ENCODE results near the gene TPT1. TPM values are rescaled to one million over a fixed set of nuclear protein-coding genes. Genes with fewer than 3 reads are reported as not detected.

The TPT1 gene
- polyA plus RNA-seq, 1 of the 3 experiments (the other 2 are of a cell fraction): 1,919 TPM

DNA sequence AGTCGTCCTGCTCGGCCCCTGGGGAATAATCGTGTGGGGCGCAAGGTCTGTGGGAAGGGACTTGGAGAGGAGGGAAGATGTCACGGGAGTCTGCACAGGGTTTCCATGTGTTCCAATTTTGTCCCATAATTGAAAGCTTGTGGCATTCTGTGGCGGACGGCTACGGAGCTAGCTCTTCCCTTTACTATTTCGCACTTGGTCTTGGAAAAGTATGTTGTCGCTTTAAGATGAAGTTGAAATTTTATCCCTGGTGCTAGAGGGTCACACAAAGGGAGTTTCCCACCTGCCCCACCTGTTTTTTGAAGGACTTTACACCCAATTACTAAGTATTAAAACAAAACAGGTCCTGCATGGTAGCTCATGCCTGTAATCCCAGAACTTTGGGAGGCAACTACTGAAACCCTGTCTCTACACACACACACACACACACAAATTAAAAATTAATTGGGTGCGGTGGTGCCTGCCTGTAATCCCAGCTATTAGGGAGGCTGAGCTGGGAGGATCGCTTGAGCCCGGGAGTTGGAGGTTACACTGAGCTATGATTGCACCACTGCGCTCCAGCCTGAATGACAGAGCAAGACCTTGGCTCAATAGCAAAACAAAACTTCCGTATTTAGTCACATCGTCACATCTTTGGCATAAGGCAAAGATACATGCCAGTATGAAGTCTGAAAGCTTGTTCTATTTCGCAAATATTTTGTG lies 967 bp upstream of the TPT1 start:
- CTCF ChIA-PET: interaction anchor here (0.8 to 3.4 kb wide), 7 partner anchors 12 to 295 kb away, joined by 3 to 16 read pairs (median 4); no protein-coding TSS in a partner anchor
- WGBS (ENCODE audit: low lambda C conversion rate): 23% methylated on average over 15 of the region's 17 CpGs
- DNase-seq: peak; percentile 71
- Histone ChIP-seq H3K9ac (peak overlapping the region; percentile 93), H3K27ac (ENCODE audit: low read depth in 2 of 2, low read length in 1 of 2) (peak overlapping the region; percentile 77 to 98), H3K79me2 (ENCODE audit: insufficient read depth) (peaks cover 78% of the 10 kb centered on the region), H3K9me3 (no peaks in the 10 kb centered on the region), H3K36me3 (replicated peaks in 1 of 2; ENCODE audit: control insufficient read depth in 1 of 2, insufficient read depth in 2 of 2, low read length in 1 of 2) (peaks cover 33 to 50% of the 10 kb centered on the region in 2 experiments), H4K20me1 (ENCODE audit: insufficient read depth) (peaks cover 36% of the 10 kb centered on the region), H3K9me2 (no peaks in the 10 kb centered on the region), H3K27me3 (ENCODE audit: insufficient read depth) (no peaks in the 10 kb centered on the region), H3K4me1 (ENCODE audit: control insufficient read depth in 1 of 2, insufficient read depth in 2 of 2, low read depth in 1 of 2, low read length in 1 of 2) (peaks cover 10 to 35% of the 10 kb centered on the region in 2 experiments; a peak in 3 of 4 replicates), H2AFZ (ENCODE audit: low read depth) (peak overlapping the region; percentile 83), H3K4me2 (peak overlapping the region; percentile 94), H3K4me3 (ENCODE audit: low read depth in 2 of 2, low read length in 1 of 2) (peak overlapping the region; percentile 68 to 86), H3F3A (replicated peaks; ENCODE audit: insufficient read depth) (peaks cover 34% of the 10 kb centered on the region)
- POLR2A ChIA-PET: interaction anchor here (0.9 to 1.9 kb wide), 4 partner anchors 9 to 123 kb away, joined by 3 to 4 read pairs (median 4); partner anchors contain the start of genes COG3 and SLC25A30
- TF ChIP-seq MXI1 (IDR thresholded peaks at IDR 0.05; ENCODE audit: low read depth, low read length) (peak; percentile 96), POLR2AphosphoS5 (IDR thresholded peaks at IDR 0.05; ENCODE audit: low read depth, low read length) (no peak), GATA2 (CRISPR knock-in tag; IDR thresholded peaks at IDR 0.05) (no peak)
- TF ChIP-seq, protein P1, sequence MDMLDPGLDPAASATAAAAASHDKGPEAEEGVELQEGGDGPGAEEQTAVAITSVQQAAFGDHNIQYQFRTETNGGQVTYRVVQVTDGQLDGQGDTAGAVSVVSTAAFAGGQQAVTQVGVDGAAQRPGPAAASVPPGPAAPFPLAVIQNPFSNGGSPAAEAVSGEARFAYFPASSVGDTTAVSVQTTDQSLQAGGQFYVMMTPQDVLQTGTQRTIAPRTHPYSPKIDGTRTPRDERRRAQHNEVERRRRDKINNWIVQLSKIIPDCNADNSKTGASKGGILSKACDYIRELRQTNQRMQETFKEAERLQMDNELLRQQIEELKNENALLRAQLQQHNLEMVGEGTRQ (IDR thresholded peaks at IDR 0.05; ENCODE audit: borderline replicate concordance, low read depth, low read length): no peak
- TF ChIP-seq, protein P2, sequence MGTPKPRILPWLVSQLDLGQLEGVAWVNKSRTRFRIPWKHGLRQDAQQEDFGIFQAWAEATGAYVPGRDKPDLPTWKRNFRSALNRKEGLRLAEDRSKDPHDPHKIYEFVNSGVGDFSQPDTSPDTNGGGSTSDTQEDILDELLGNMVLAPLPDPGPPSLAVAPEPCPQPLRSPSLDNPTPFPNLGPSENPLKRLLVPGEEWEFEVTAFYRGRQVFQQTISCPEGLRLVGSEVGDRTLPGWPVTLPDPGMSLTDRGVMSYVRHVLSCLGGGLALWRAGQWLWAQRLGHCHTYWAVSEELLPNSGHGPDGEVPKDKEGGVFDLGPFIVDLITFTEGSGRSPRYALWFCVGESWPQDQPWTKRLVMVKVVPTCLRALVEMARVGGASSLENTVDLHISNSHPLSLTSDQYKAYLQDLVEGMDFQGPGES (IDR thresholded peaks at IDR 0.05; ENCODE audit: low read depth, low read length): no peak
- TF ChIP-seq, protein P3, sequence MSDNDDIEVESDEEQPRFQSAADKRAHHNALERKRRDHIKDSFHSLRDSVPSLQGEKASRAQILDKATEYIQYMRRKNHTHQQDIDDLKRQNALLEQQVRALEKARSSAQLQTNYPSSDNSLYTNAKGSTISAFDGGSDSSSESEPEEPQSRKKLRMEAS (IDR thresholded peaks at IDR 0.05; ENCODE audit: low read depth): 0 out of 2 replicates have a peak, but pooled peaks have one; percentile 35

DNA sequence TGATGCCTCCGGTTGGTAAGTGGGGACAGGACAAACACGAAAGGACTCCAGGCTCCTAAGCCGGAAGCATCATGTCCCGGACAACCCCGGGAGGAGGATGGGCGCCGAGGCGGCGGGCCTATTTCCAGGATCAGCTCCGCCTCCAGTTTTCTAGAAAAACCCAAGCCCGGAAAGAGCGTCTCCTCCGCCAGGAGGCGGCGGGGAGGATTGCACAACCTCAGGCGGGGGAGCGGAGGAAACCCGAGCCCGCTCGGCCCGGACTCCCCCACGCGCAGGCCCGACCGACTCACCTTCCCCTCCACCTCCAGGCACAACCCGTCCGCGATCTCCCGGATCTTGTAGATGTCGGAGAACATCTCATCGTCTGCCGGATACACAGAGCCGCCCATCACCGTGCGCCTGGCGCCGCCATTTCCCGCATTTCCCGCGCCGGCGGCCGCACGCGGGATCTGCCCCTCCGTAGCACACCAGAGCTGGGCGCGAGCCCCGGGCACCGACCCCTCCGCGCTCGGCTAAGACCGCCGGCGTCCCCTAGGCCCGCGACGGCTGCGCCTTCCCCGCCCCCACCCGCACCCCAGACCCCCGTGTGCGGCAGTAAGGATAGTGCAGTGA lies 455 bp downstream of the TPT1 start:
- Histone ChIP-seq H3K4me3 (ENCODE audit: low read depth in 2 of 2, low read length in 1 of 2) (peak overlapping the region; percentile 68 to 99), H3K36me3 (replicated peaks in 1 of 2; ENCODE audit: control insufficient read depth in 1 of 2, insufficient read depth in 2 of 2, low read length in 1 of 2) (peaks cover 47 to 55% of the 10 kb centered on the region in 2 experiments), H3F3A (replicated peaks; ENCODE audit: insufficient read depth) (peaks cover 48% of the 10 kb centered on the region), H3K4me1 (ENCODE audit: control insufficient read depth in 1 of 2, insufficient read depth in 2 of 2, low read depth in 1 of 2, low read length in 1 of 2) (peaks cover 10 to 35% of the 10 kb centered on the region in 2 experiments; a peak in 3 of 4 replicates), H3K9ac (peak overlapping the region; percentile 99), H2AFZ (ENCODE audit: low read depth) (no peak overlapping the region), H3K27ac (ENCODE audit: low read depth in 2 of 2, low read length in 1 of 2) (peak overlapping the region; percentile 95 to 98), H3K9me2 (no peaks in the 10 kb centered on the region), H3K79me2 (ENCODE audit: insufficient read depth) (peaks cover 90% of the 10 kb centered on the region), H3K9me3 (no peaks in the 10 kb centered on the region), H3K4me2 (peak overlapping the region; percentile 97), H3K27me3 (ENCODE audit: insufficient read depth) (no peaks in the 10 kb centered on the region), H4K20me1 (ENCODE audit: insufficient read depth) (peaks cover 50% of the 10 kb centered on the region)
- DNase-seq: peak; percentile 78
- ChIA-PET CTCF (interaction anchor here (0.6 to 3.4 kb wide), 9 partner anchors 8 to 367 kb away, joined by 3 to 16 read pairs (median 4); no protein-coding TSS in a partner anchor), POLR2A (interaction anchor here (0.6 to 1.9 kb wide), 7 partner anchors 9 to 124 kb away, joined by 3 to 7 read pairs (median 4); partner anchors contain the start of genes COG3 and SLC25A30)
- 0% methylated on average over 5 of the region's 64 CpGs for WGBS (ENCODE audit: low lambda C conversion rate)
- TF ChIP-seq, protein P4, sequence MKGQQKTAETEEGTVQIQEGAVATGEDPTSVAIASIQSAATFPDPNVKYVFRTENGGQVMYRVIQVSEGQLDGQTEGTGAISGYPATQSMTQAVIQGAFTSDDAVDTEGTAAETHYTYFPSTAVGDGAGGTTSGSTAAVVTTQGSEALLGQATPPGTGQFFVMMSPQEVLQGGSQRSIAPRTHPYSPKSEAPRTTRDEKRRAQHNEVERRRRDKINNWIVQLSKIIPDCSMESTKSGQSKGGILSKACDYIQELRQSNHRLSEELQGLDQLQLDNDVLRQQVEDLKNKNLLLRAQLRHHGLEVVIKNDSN (IDR thresholded peaks at IDR 0.05; ENCODE audit: borderline replicate concordance, low read depth): 0 out of 2 replicates have a peak, but pooled peaks have one; percentile 4
- TF ChIP-seq, protein P3 (IDR thresholded peaks at IDR 0.05; ENCODE audit: low read depth): peak; percentile 80
- TF ChIP-seq FOXM1 (IDR thresholded peaks at IDR 0.05; ENCODE audit: low read depth) (no peak), TCF12 (IDR thresholded peaks at IDR 0.05) (0 out of 2 replicates have a peak, but pooled peaks have one; percentile 18), TAF1 (IDR thresholded peaks at IDR 0.05; ENCODE audit: borderline replicate concordance, low read depth, low read length) (peak; percentile 48; the same call in 1 of the 2 replicates), RAD21 (IDR thresholded peaks at IDR 0.05; ENCODE audit: low read length) (peak; percentile 36; the same call in 1 of the 2 replicates), FOXJ3 (CRISPR knock-in tag; IDR thresholded peaks at IDR 0.05) (no peak), MXI1 (IDR thresholded peaks at IDR 0.05; ENCODE audit: low read depth, low read length) (peak; percentile 69), GABPA (IDR thresholded peaks at IDR 0.05; ENCODE audit: low read depth) (peak; percentile 44; the same call in 1 of the 2 replicates), GATA2 (CRISPR knock-in tag; IDR thresholded peaks at IDR 0.05) (no peak), POLR2AphosphoS5 (IDR thresholded peaks at IDR 0.05; ENCODE audit: low read depth, low read length) (no peak), YY1 (IDR thresholded peaks at IDR 0.05; ENCODE audit: low read depth) (0 out of 2 replicates have a peak, but pooled peaks have one; percentile 43), SIN3A (IDR thresholded peaks at IDR 0.05; ENCODE audit: borderline replicate concordance, low read depth, low read length) (peak; percentile 55; the same call in 1 of the 2 replicates), ELF1 (IDR thresholded peaks at IDR 0.05) (peak; percentile 44), RFX5 (IDR thresholded peaks at IDR 0.05; ENCODE audit: low read length) (no peak), FOSL2 (IDR thresholded peaks at IDR 0.05; ENCODE audit: borderline replicate concordance, low read depth) (no peak; the same call in 1 of the 2 replicates)
- TF ChIP-seq, protein P5, sequence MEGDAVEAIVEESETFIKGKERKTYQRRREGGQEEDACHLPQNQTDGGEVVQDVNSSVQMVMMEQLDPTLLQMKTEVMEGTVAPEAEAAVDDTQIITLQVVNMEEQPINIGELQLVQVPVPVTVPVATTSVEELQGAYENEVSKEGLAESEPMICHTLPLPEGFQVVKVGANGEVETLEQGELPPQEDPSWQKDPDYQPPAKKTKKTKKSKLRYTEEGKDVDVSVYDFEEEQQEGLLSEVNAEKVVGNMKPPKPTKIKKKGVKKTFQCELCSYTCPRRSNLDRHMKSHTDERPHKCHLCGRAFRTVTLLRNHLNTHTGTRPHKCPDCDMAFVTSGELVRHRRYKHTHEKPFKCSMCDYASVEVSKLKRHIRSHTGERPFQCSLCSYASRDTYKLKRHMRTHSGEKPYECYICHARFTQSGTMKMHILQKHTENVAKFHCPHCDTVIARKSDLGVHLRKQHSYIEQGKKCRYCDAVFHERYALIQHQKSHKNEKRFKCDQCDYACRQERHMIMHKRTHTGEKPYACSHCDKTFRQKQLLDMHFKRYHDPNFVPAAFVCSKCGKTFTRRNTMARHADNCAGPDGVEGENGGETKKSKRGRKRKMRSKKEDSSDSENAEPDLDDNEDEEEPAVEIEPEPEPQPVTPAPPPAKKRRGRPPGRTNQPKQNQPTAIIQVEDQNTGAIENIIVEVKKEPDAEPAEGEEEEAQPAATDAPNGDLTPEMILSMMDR (IDR thresholded peaks at IDR 0.05): peak; percentile 51
